Mesenchymal stem cell (in vitro differentiated cells and primary cell): Measurements from ENCODE around the gene BORCS5.

Source experiments
- DNase-seq: peaks from one replicate; pipeline ENCODE4 v3.0.0-alpha.2; 2013
- H2AFZ ChIP-seq: one replicate; pipeline ENCODE4 v1.6.1; 2013; ENCODE audit warnings: low read depth, mild to moderate bottlenecking, control low read depth, inconsistent platforms, low read length, moderate library complexity
- H2AK5ac ChIP-seq: 2 replicates; pipeline ENCODE4 v1.6.1; 2013; ENCODE audit warnings: low read length, moderate library complexity, mild to moderate bottlenecking, inconsistent platforms; ENCODE audit not compliant: severe bottlenecking
- H2BK120ac ChIP-seq: one replicate; pipeline ENCODE4 v1.6.1; 2013; ENCODE audit warnings: low read depth, mild to moderate bottlenecking, inconsistent platforms, low read length, moderate library complexity
- H2BK12ac ChIP-seq, 2 experiments: one replicate each; pipeline ENCODE4 v1.6.1; 2013; ENCODE audit warnings: inconsistent platforms in 2 of 2, low read length in 2 of 2, mild to moderate bottlenecking in 2 of 2, moderate library complexity in 2 of 2, control low read depth in 1 of 2
- H2BK15ac ChIP-seq: one replicate; pipeline ENCODE4 v1.6.1; 2013; ENCODE audit warnings: mild to moderate bottlenecking, low read depth, inconsistent platforms; ENCODE audit not compliant: poor library complexity, severe bottlenecking
- H2BK5ac ChIP-seq: 2 replicates; pipeline ENCODE4 v1.6.1; 2013; ENCODE audit warnings: low read depth, mild to moderate bottlenecking, low read length, control low read depth, inconsistent platforms; ENCODE audit not compliant: poor library complexity, severe bottlenecking
- H3K14ac ChIP-seq, 2 experiments: one replicate each; pipeline ENCODE4 v1.6.1; 2013; ENCODE audit warnings: inconsistent platforms in 2 of 2, low read length in 2 of 2, control low read depth in 1 of 2, mild to moderate bottlenecking in 1 of 2, moderate library complexity in 1 of 2
- H3K18ac ChIP-seq, 2 experiments: one replicate each; pipeline ENCODE4 v1.6.1; 2013; ENCODE audit warnings: inconsistent platforms in 2 of 2, low read length in 2 of 2, control low read depth in 1 of 2, low read depth in 1 of 2, mild to moderate bottlenecking in 1 of 2
- H3K23ac ChIP-seq, 2 experiments: one replicate each; pipeline ENCODE4 v1.6.1; 2013; ENCODE audit warnings: inconsistent platforms in 2 of 2, low read length in 2 of 2, mild to moderate bottlenecking in 2 of 2, moderate library complexity in 2 of 2, control low read depth in 1 of 2
- H3K27ac ChIP-seq: 2 replicates; pipeline ENCODE4 v1.5.1; 2013; ENCODE audit warnings: mild to moderate bottlenecking, moderate library complexity, low read length, control low read depth, inconsistent platforms; ENCODE audit not compliant: poor library complexity, severe bottlenecking
- H3K27me3 ChIP-seq, 2 experiments: 2 replicates each; pipeline versions ENCODE4 v1.6.1 to v1.7.0; 2013; ENCODE audit warnings: low read length in 2 of 2, mild to moderate bottlenecking in 2 of 2, moderate library complexity in 2 of 2, control low read depth in 1 of 2, inconsistent platforms in 1 of 2; ENCODE audit not compliant: control insufficient read depth in 1 of 2, insufficient read depth in 1 of 2
- H3K36me3 ChIP-seq, 2 experiments: 2 replicates each; pipeline versions ENCODE4 v1.6.1 to v1.7.0; 2013; ENCODE audit warnings: low read length in 2 of 2, control low read depth in 1 of 2, inconsistent platforms in 1 of 2, low read depth in 1 of 2, mild to moderate bottlenecking in 1 of 2; ENCODE audit not compliant: insufficient read depth in 2 of 2, control insufficient read depth in 1 of 2
- H3K4ac ChIP-seq, 2 experiments: one replicate each; pipeline ENCODE4 v1.6.1; 2013; ENCODE audit warnings: inconsistent platforms in 2 of 2, low read length in 2 of 2, mild to moderate bottlenecking in 2 of 2, moderate library complexity in 2 of 2, control low read depth in 1 of 2, low read depth in 1 of 2
- H3K4me1 ChIP-seq: 2 replicates; pipeline ENCODE4 v1.6.1; 2013; ENCODE audit warnings: low read depth, low read length, control low read depth; ENCODE audit not compliant: control insufficient read depth, insufficient read depth
- H3K4me2 ChIP-seq: 2 replicates; pipeline ENCODE4 v1.6.1; 2013; ENCODE audit warnings: low read length, mild to moderate bottlenecking, inconsistent platforms; ENCODE audit not compliant: poor library complexity, severe bottlenecking
- H3K4me3 ChIP-seq, 2 experiments: 2 replicates each; pipeline versions ENCODE4 v1.5.1 to v1.7.0; 2013; ENCODE audit warnings: low read length in 2 of 2, mild to moderate bottlenecking in 2 of 2, control low read depth in 1 of 2, low read depth in 1 of 2; ENCODE audit not compliant: insufficient read depth in 1 of 2
- H3K79me1 ChIP-seq: replicated peaks from 2 replicates; pipeline ENCODE4 v1.6.1; 2013; ENCODE audit warnings: mild to moderate bottlenecking, control low read depth, low read length, inconsistent platforms; ENCODE audit not compliant: poor library complexity, severe bottlenecking
- H3K9ac ChIP-seq: 2 replicates; pipeline ENCODE4 v1.7.0; 2013; ENCODE audit warnings: mild to moderate bottlenecking, low read length, moderate library complexity
- H3K9me3 ChIP-seq: 2 replicates; pipeline ENCODE4 v1.7.0; 2013; ENCODE audit warnings: mild to moderate bottlenecking, low read length; ENCODE audit not compliant: control insufficient read depth
- H4K8ac ChIP-seq: one replicate; pipeline ENCODE4 v1.6.1; 2013; ENCODE audit warnings: inconsistent platforms, mild to moderate bottlenecking, low read length, moderate library complexity
- H4K91ac ChIP-seq: one replicate; pipeline ENCODE4 v1.6.1; 2013; ENCODE audit warnings: mild to moderate bottlenecking, low read length, inconsistent platforms
- WGBS: methylation state at CpG from one replicate; pipeline ENCODE4 v1.1.7; 2013; ENCODE audit warnings: mixed read lengths; 5-methylcytosine and 5-hydroxymethylcytosine counted together

BORCS5 gene

GRCh38 chr12:12372946-12373722 lies 16.3 kb downstream of the BORCS5 start:
- H4K8ac ChIP-seq, result no peak overlapping the region
- H2BK15ac ChIP-seq, result no peak overlapping the region
- no peak overlapping the region for H3K27ac ChIP-seq
- WGBS, result 93% methylated on average over 4 of the region's 4 CpGs
- peak overlapping the region; percentile 51 for H2AFZ ChIP-seq
- no peak overlapping the region for H2AK5ac ChIP-seq
- H3K79me1 ChIP-seq, result no peaks in the 10 kb centered on the region
- no peaks in the 10 kb centered on the region for H3K27me3 ChIP-seq
- no peak overlapping the region for H2BK120ac ChIP-seq
- H3K4me3 ChIP-seq, result no peak overlapping the region
- no peak overlapping the region for H3K4ac ChIP-seq
- no peak overlapping the region for H4K91ac ChIP-seq
- no peak overlapping the region for H3K23ac ChIP-seq
- H2BK5ac ChIP-seq, result no peak overlapping the region
- H3K4me2 ChIP-seq, result no peak overlapping the region
- no peak overlapping the region for H2BK12ac ChIP-seq
- peaks cover 6 to 14% of the 10 kb centered on the region in 2 experiments for H3K36me3 ChIP-seq
- no peak overlapping the region for H3K18ac ChIP-seq
- no peak overlapping the region for H3K14ac ChIP-seq
- H3K9ac ChIP-seq, result no peak overlapping the region
- H3K4me1 ChIP-seq, result no peaks in the 10 kb centered on the region
- H3K9me3 ChIP-seq, result no peaks in the 10 kb centered on the region
- DNase-seq, result no peak

GRCh38 chr12:12376646-12377448 lies 20.0 kb downstream of the BORCS5 start:
- WGBS, result 94% methylated on average over 11 of the region's 12 CpGs
- no peak overlapping the region for H3K9ac ChIP-seq
- H2BK120ac ChIP-seq, result no peak overlapping the region
- no peak overlapping the region for H3K4me2 ChIP-seq
- no peak overlapping the region for H3K4ac ChIP-seq
- no peak overlapping the region for H2BK15ac ChIP-seq
- no peaks in the 10 kb centered on the region for H3K79me1 ChIP-seq
- no peak overlapping the region for H3K23ac ChIP-seq
- no peak overlapping the region for H3K14ac ChIP-seq
- H2BK5ac ChIP-seq, result no peak overlapping the region
- no peaks in the 10 kb centered on the region for H3K4me1 ChIP-seq
- H3K18ac ChIP-seq, result no peak overlapping the region
- no peak overlapping the region for H2BK12ac ChIP-seq
- H4K8ac ChIP-seq, result no peak overlapping the region
- no peak overlapping the region for H3K27ac ChIP-seq
- peaks cover 2 to 6% of the 10 kb centered on the region in 2 experiments for H3K36me3 ChIP-seq
- H2AK5ac ChIP-seq, result no peak overlapping the region
- H4K91ac ChIP-seq, result no peak overlapping the region
- DNase-seq, result peak; percentile 81
- H3K9me3 ChIP-seq, result no peaks in the 10 kb centered on the region
- no peak overlapping the region for H2AFZ ChIP-seq
- no peak overlapping the region for H3K4me3 ChIP-seq
- no peaks in the 10 kb centered on the region for H3K27me3 ChIP-seq

GRCh38 chr12:12378616-12379015 lies 21.7 kb downstream of the BORCS5 start:
- Histone ChIP-seq H3K4me1 (no peaks in the 10 kb centered on the region), H2AK5ac (no peak overlapping the region), H3K27me3 (no peaks in the 10 kb centered on the region), H2BK5ac (no peak overlapping the region), H2BK15ac (no peak overlapping the region), H3K23ac (no peak overlapping the region), H4K8ac (no peak overlapping the region), H3K4me2 (no peak overlapping the region), H3K4ac (no peak overlapping the region), H2AFZ (no peak overlapping the region), H2BK12ac (no peak overlapping the region), H3K18ac (no peak overlapping the region), H3K9me3 (no peaks in the 10 kb centered on the region), H3K79me1 (no peaks in the 10 kb centered on the region), H3K27ac (no peak overlapping the region), H3K9ac (no peak overlapping the region), H3K14ac (no peak overlapping the region), H4K91ac (no peak overlapping the region), H3K4me3 (no peak overlapping the region), H2BK120ac (no peak overlapping the region), H3K36me3 (peaks cover 2 to 5% of the 10 kb centered on the region in 2 experiments)
- 100% methylated on average over 1 of the region's 2 CpGs for WGBS
- DNase-seq, result no peak
